Stimulated activated CD4-positive, alpha-beta T cell treated with anti-CD3 and anti-CD28 coated beads, TNF-alpha, amount 100 ng/mL, for 24 hours (primary cell): Measurements from ENCODE around the gene PRR22.

ENCODE experiments used
- DNase-seq, 3 experiments: peaks; one replicate each; pipeline ENCODE4 v3.0.0-alpha.2; 2020; ENCODE audit warnings: low read depth in 3 of 3

PRR22 gene

DNA sequence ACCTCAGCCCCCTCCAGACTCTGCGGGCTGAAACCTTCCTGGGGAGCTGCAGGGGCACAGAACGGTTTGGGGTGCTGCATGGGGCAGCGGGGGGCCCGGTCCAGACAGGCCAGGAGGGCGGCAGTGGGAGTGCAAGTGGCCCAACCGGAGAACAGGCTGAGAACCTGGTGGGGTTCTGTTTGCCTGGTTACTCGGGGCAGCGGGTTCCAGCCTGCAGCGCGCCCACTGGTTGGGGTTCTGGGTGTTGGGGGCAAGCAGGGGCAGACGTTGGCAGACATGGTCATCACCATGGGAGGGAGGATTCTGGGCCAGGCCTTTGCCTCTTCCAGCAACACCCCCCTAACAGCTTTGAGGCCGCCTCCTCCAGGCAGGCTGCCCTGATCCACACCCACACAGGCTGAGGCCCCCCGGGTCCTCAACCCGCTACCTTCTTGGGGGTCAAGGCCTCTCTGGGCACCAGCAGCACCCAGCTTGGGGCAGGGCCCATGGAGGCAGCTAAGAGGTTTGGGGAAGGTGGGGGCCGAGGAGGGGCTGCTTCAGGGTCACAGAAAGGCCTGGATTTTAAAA, at the start of gene PRR22:
TSS of gene PRR22 (minus strand) at position 166 of the 567 bp plus-strand sequence. CDS start at position 80, 86 bp downstream.
- no peak for DNase-seq

GRCh38 chr19:5832527-5833216, 48.1 kb upstream of the PRR22 start:
- DNase-seq: no peak

DNA sequence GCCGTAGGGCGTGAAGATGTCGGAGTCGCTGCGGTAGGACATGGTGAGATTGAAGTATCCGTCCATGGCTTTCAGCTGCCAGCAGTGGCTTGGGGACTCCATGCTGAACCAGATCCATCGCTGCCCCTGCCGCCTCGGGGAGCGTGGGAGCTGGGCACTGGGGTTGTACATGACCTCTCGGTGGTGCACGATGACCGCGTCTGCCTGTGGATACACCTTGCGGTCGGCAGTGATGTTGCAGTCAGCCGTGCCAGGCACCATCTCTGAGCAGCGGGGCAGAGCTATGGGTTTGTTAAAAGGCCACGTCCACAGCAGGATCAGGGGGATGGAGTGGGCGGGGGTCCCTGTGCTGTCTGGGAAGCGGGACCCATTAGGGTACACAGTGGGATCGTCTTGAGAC, 47.5 kb upstream of the PRR22 start:
- no peak for DNase-seq

GRCh38 chr19:5831159-5831558, 46.6 kb upstream of the PRR22 start:
- no peak for DNase-seq

GRCh38 chr19:5829567-5830310, 45.2 kb upstream of the PRR22 start:
- no peak for DNase-seq

DNA sequence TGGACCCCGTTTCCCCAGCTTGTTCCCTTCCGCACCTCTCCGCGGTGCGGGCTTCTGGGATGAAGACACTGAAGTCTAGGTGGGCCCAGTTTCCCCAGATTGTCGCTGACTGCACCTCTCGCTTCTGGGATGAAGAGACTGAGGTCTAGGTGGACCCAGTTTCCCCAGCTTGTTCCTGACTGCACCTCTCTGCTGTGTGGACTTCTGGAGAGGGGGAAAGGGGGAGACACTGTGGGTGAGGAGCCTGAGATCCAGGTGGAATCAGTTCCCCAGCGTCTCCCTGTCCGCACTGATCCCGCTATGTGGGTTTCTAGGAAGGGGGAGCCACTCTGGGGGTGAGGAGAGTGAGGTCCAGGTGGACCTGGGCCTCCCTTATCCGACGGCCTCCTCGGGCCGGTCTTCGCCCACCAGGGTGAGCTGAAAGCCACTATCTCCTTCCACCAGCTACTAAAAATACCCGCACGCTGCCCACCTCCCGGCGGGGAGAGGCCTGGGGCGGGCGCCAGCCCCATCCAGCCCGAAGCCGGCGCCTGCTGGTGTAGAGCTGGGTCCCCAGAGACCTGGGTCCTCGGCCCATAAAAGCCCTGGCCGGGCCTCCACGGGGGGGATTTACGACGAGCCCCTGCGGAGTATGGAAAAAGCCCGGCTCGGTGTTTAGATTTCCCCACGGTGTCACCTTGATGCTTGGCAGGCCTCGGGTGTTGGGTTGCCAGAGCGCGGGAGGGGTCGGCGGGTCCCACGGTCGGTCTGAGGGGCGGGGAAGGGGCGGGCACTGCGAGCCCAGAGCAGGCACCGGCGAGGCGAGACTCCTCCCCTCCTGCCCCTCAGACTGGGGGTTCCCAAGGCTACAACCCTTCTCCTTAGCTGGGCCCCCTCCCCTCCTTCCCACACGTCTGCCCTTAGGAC, 44.4 kb upstream of the PRR22 start:
- DNase-seq: peak in 1 of 3 experiments; percentile 51

- peak; percentile 92 to 95 (median 93) for DNase-seq
These were observed 43.5 kb upstream of the PRR22 start for GRCh38 chr19:5827891-5828660.

DNA sequence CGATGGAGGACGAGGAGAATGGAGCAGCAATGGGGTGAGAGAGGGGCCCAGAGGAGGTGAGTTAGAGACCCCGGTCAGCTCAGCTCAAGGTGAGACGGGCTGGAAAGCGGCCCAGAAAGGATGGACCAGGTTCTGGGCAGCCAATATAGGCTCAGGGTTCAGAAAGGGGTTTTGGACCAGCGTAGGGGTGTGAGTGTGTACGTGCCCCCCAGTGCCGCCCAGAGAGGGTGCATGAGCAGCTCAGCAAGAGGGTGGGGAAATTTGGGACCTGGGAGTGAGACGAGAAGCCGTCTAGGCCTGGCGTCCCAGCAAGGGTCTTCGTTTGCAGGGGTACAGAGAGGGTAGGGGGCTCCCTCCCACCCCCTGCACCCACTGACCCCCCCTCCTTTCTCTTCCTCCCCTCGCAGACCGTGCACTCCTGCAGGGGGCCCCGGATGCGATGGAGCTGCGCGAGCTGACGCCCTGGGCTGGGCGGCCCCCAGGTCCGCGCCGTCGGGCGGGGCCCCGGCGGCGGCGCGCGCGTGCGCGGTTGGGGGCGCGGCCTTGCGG, 42.9 kb upstream of the PRR22 start:
- no peak for DNase-seq

- no peak for DNase-seq
These were observed 42.2 kb upstream of the PRR22 start for GRCh38 chr19:5826531-5827341.

- no peak for DNase-seq
These were observed 40.6 kb upstream of the PRR22 start for GRCh38 chr19:5825178-5825577.

DNA sequence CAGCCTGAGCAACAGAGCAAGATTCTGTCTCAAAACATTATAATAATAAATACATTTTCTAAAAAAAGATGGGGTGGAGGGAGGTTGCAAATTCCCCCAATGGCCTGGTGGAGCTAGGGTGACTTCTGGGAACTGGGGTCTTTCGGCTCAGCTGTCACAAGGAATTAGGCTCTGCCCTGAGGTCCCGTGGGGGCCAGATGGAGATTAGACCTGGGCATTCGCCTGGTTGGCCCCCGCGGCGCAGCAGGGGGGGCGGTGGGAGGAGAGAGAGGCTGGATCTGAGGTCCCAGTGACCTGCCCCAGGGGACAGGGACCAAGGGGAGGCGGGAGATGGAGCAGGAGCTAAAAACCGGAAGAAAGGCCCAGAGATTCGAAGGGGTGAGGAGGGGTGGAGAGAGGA, 40.2 kb upstream of the PRR22 start:
- DNase-seq: no peak

DNA sequence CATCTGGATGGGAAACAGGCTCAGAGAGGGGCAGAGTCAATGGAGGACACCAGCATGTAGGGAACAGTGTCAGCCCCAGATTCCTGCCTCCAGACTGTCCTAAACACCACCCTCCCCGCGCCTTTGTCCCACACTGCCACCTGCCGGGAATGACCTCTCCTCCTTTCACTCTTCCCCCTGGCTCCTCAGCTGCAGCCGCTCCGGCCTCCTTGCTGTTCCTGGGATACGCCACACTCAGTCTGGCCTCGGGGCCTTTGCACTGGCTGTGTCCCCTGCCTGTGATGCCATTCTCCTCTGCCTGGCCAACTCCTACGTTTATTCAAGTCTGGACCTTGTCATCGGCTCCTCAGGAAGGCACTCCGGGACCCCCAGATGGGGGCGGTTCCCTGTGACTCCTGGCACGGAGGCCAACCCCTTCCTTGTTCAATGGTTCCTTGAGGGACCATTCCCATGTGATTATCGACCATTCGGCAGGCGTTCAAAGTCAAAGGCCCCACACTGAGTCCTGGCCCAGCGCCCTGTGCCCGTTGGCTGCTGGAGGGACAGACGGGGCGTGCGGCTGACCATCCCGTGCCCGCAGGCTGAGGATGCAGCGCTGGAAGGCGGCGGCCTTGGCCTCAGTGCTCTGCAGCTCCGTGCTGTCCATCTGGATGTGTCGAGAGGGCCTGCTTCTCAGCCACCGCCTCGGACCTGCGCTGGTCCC, 39.2 kb upstream of the PRR22 start:
- no peak for DNase-seq

DNA sequence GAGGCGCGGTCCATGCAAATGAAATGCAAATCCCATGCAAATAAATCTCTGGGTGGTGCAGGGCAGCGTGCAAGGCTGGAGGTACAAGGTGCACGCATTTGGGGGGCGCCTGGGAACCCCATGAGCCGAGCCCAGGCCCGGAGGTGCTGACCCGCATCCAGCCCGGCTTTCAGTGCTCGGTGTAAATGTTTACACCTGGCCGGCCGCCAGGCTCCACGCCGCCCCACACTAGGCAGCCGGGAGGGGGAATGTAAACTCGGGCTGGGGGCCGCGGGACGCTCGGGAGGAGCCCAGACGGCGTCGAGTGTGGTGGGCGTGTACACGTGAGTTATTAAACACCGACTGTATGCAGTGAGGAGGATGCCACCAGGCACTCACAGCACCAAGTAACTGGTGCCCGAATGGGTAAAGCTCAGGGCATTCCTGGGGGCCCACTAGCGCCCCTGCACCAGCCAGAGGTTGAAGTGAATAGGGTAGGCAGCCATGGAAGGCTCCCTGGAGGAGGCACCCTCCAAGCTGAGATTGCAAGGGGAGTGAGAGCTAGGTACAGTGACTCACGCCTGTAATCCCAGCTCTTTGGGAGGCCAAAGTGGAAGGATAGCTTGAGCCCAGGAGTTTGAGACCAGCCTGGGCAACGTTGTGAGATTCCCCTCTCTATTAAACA, 37.8 kb upstream of the PRR22 start:
- no peak for DNase-seq

GRCh38 chr19:5821521-5822180, 37.1 kb upstream of the PRR22 start:
- no peak for DNase-seq

GRCh38 chr19:5820785-5821184, 36.2 kb upstream of the PRR22 start:
- no peak for DNase-seq

DNA sequence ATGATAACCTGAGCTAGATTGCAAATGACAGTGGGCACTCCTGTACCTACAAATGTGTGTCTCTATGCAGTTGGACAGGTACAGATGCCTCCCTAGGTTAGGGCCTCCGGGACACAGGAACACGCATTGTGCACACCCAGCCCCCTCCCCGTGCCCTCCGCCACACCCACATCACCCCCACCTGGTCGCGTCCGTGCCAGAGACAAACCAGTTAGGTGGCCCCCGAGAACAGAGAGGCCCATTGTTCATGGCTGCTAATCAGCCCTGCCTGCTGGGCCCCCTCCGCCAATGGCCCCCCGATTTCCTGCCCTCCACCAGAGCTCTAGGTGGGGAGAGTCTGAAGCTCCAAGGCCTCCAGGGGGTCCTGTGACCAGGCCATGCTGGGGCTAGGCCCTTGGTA, 34.0 kb upstream of the PRR22 start:
- no peak for DNase-seq

DNA sequence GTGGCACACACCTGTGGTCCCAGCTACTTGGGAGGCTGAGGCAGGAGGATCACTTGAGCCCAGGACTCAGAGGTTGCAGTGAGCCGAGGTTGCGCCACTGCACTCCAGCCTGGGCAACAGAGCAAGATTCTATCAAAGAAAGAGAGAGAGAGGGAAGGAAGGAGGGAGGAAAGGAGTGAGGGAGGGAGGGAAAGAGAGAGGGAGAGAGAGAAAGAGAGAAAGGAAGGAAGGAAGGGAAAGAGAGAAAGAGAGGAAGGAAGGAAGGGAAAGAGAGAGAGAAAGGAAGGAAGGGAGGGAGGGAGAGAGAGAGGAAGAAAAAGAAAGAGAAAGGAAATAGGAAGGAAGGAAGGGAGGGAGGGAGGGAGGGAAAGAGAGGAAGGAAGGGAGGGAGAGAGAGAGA, 32.7 kb upstream of the PRR22 start:
- no peak for DNase-seq

- no peak for DNase-seq
These were observed 30.3 kb upstream of the PRR22 start for GRCh38 chr19:5814852-5815246.
